ENCODE data around the gene FBLIM1.
A peak's percentile ranks its signal among the peaks of the same experiment; 100 is the strongest.

FBLIM1 gene

DNA sequence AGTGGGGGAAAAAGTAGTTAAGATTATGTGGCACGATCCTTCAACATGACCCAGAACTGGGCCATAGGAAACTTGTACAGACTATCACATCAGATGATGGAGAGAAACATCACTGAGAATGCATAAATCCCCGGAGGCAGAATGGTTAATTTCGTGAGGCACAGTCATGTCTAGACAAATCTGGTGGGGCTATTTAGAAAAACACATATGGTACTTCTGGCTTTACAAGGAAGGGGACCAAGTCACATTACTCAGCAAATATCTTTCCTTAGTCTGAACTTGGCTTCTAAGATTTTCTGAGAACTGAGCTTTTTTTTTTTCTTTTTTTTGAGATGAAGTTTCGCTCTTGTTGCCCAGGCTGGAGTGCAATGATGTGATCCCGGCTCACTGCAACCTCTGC lies 58.1 kb downstream of the FBLIM1 start:
- H3K9me3 ChIP-seq (ENCODE audit: control insufficient read depth, insufficient read depth, low read depth, low read length): no peaks in the 10 kb centered on the region
- no peak overlapping the region for H3K27ac ChIP-seq (ENCODE audit: extremely low read depth, low read depth, low read length)
- POLR2A ChIA-PET: interaction anchor here (1.2 to 2.3 kb wide), 2 partner anchors 13 to 17 kb away, joined by 4 to 28 read pairs; no protein-coding TSS in a partner anchor
- H3K4me3 ChIP-seq (ENCODE audit: low read depth, low read length): no peak overlapping the region
- no peaks in the 10 kb centered on the region for H3K36me3 ChIP-seq (ENCODE audit: control insufficient read depth in 2 of 2, insufficient read depth in 1 of 2, low read length in 2 of 2)
- CTCF ChIA-PET: interaction anchor here (0.6 to 2.4 kb wide), 8 partner anchors 9 to 780 kb away, joined by 3 to 22 read pairs (median 4); partner anchors contain the start of gene ZBTB17
- H3K4me1 ChIP-seq (ENCODE audit: control insufficient read depth, insufficient read depth, low read length): no peaks in the 10 kb centered on the region
- TF ChIP-seq ZNF311 (tag by site-specific recombination; IDR thresholded peaks at IDR 0.05; ENCODE audit: borderline replicate concordance) (no peak), ZNF404 (tag by site-specific recombination; IDR thresholded peaks at IDR 0.05) (no peak), EGR2 (tag by site-specific recombination; IDR thresholded peaks at IDR 0.05; ENCODE audit: low read depth) (no peak), YY2 (tag by site-specific recombination; IDR thresholded peaks at IDR 0.05) (no peak), ZNF202 (tag by site-specific recombination; IDR thresholded peaks at IDR 0.05; ENCODE audit: borderline replicate concordance) (no peak), HOXD13 (CRISPR knock-in tag; IDR thresholded peaks at IDR 0.05; ENCODE audit: borderline replicate concordance) (no peak), ZSCAN16 (tag by site-specific recombination; IDR thresholded peaks at IDR 0.05) (no peak), ZNF350 (tag by site-specific recombination; IDR thresholded peaks at IDR 0.05) (no peak), ZNF837 (tag by site-specific recombination; IDR thresholded peaks at IDR 0.05) (no peak), HOXA7 (CRISPR knock-in tag; IDR thresholded peaks at IDR 0.05; ENCODE audit: borderline replicate concordance) (no peak), GLIS2 (tag by site-specific recombination; IDR thresholded peaks at IDR 0.05) (no peak), SALL2 (tag by site-specific recombination; IDR thresholded peaks at IDR 0.05; ENCODE audit: borderline replicate concordance) (no peak), ZNF133 (tag by site-specific recombination; IDR thresholded peaks at IDR 0.05) (no peak), SP3 (tag by site-specific recombination; IDR thresholded peaks at IDR 0.05) (no peak), SCRT2 (tag by site-specific recombination; IDR thresholded peaks at IDR 0.05) (no peak)
- TF ChIP-seq, protein P1, sequence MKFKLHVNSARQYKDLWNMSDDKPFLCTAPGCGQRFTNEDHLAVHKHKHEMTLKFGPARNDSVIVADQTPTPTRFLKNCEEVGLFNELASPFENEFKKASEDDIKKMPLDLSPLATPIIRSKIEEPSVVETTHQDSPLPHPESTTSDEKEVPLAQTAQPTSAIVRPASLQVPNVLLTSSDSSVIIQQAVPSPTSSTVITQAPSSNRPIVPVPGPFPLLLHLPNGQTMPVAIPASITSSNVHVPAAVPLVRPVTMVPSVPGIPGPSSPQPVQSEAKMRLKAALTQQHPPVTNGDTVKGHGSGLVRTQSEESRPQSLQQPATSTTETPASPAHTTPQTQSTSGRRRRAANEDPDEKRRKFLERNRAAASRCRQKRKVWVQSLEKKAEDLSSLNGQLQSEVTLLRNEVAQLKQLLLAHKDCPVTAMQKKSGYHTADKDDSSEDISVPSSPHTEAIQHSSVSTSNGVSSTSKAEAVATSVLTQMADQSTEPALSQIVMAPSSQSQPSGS (tag by site-specific recombination; IDR thresholded peaks at IDR 0.05; ENCODE audit: low read depth): no peak
- TF ChIP-seq, protein P2, sequence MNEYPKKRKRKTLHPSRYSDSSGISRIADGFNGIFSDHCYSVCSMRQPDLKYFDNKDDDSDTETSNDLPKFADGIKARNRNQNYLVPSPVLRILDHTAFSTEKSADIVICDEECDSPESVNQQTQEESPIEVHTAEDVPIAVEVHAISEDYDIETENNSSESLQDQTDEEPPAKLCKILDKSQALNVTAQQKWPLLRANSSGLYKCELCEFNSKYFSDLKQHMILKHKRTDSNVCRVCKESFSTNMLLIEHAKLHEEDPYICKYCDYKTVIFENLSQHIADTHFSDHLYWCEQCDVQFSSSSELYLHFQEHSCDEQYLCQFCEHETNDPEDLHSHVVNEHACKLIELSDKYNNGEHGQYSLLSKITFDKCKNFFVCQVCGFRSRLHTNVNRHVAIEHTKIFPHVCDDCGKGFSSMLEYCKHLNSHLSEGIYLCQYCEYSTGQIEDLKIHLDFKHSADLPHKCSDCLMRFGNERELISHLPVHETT (tag by site-specific recombination; IDR thresholded peaks at IDR 0.05): no peak
- TF ChIP-seq, protein P3, sequence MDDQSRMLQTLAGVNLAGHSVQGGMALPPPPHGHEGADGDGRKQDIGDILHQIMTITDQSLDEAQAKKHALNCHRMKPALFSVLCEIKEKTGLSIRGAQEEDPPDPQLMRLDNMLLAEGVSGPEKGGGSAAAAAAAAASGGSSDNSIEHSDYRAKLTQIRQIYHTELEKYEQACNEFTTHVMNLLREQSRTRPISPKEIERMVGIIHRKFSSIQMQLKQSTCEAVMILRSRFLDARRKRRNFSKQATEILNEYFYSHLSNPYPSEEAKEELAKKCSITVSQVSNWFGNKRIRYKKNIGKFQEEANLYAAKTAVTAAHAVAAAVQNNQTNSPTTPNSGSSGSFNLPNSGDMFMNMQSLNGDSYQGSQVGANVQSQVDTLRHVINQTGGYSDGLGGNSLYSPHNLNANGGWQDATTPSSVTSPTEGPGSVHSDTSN (CRISPR knock-in tag; IDR thresholded peaks at IDR 0.05): no peak

DNA sequence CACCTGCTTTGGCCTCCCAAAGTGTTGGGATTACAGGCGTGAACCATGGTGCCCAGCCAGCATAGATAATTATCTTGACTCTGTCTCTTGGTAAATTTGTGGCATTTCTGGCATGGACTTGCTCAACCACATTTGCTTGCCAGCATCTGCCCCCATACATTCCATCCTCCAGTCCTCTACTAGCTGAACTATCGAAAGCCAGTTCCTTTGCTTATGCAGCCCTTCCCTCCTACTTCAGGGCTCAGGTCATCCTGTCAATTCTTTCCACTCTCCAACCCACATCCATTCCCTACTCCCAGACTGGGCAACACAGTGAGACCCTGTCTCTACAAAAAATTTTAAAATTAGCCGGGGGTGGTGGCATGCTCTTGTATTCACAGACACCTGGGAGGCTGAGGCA lies 61.9 kb downstream of the FBLIM1 start:
- H3K4me1 ChIP-seq (ENCODE audit: control insufficient read depth, insufficient read depth, low read length): no peaks in the 10 kb centered on the region
- H3K36me3 ChIP-seq (ENCODE audit: control insufficient read depth in 2 of 2, insufficient read depth in 1 of 2, low read length in 2 of 2): no peaks in the 10 kb centered on the region; a peak in 1 of 3 replicates
- no peak overlapping the region for H3K27ac ChIP-seq (ENCODE audit: extremely low read depth, low read depth, low read length)
- ChIA-PET CTCF (interaction anchor here (0.7 to 1.1 kb wide), 2 partner anchors 31 to 32 kb away, joined by 3 read pairs; no protein-coding TSS in a partner anchor), POLR2A (interaction anchor here (0.9 kb wide), 1 partner anchor 14 kb away, joined by 4 read pairs; no protein-coding TSS in a partner anchor)
- no peaks in the 10 kb centered on the region for H3K9me3 ChIP-seq (ENCODE audit: control insufficient read depth, insufficient read depth, low read depth, low read length)
- TF ChIP-seq ZNF416 (tag by site-specific recombination; IDR thresholded peaks at IDR 0.05) (no peak), ZFHX2 (tag by site-specific recombination; conservative IDR thresholded peaks at IDR 0.05) (peak; percentile 29), EGR2 (tag by site-specific recombination; IDR thresholded peaks at IDR 0.05; ENCODE audit: low read depth) (0 out of 2 replicates have a peak, but pooled peaks have one; percentile 29), ZNF394 (tag by site-specific recombination; IDR thresholded peaks at IDR 0.05; ENCODE audit: borderline replicate concordance) (no peak), ZNF121 (tag by site-specific recombination; IDR thresholded peaks at IDR 0.05) (peak; percentile 98), ZNF426 (tag by site-specific recombination; IDR thresholded peaks at IDR 0.05) (no peak), ZNF157 (tag by site-specific recombination; IDR thresholded peaks at IDR 0.05) (no peak)
- H3K4me3 ChIP-seq (ENCODE audit: low read depth, low read length): no peak overlapping the region

Data from HEK293 (cell line).